C4-2B (cell line): Measurements from ENCODE around the gene PGGHG.

Source experiments
- CTCF ChIP-seq: fragments of 450-650 bp; conservative IDR thresholded peaks from 2 replicates; pipeline ENCODE4 v1.5.1; 2017; ENCODE audit warnings: mild to moderate bottlenecking
- ZFX ChIP-seq: fragments of 450-650 bp; IDR thresholded peaks from 2 replicates; pipeline ENCODE4 v1.6.1; 2017

GRCh38 chr11:315516-315994 lies 26.6 kb downstream of the PGGHG start:
- TF ChIP-seq ZFX (no peak), CTCF (no peak)
